CD14-positive monocyte (primary cell): Measurements from ENCODE around the gene TP53I13. TPM values are rescaled to one million over a fixed set of nuclear protein-coding genes. Genes with fewer than 3 reads are reported as not detected.

Experiments
- DNase-seq, 3 donors: peaks; one replicate each; pipeline ENCODE4 v3.0.0-alpha.2; 2011 to 2022
- H2AFZ ChIP-seq: 2 replicates; pipeline ENCODE4 v1.6.0; 2012; ENCODE audit warnings: mild to moderate bottlenecking, low read depth, low read length, inconsistent platforms; ENCODE audit not compliant: insufficient read depth, poor library complexity, severe bottlenecking
- H3K27ac ChIP-seq, 2 donors: 1 replicate in 1 of 2; 2 replicates in 1 of 2; pipeline ENCODE4 v1.5.1; 2012 to 2013; ENCODE audit warnings: low read length in 2 of 2, control low read depth in 1 of 2, inconsistent platforms in 1 of 2, low read depth in 1 of 2, mild to moderate bottlenecking in 1 of 2
- H3K27me3 ChIP-seq, 2 donors: one replicate each; pipeline versions ENCODE4 v1.6.0 to v1.6.1; 2011 to 2013; ENCODE audit warnings: low read length in 2 of 2; ENCODE audit not compliant: control insufficient read depth in 2 of 2, insufficient read depth in 2 of 2
- H3K36me3 ChIP-seq, 2 donors: replicated peaks in 1 of 2; 1 replicate in 1 of 2; 2 replicates in 1 of 2; pipeline versions ENCODE4 v1.5.1 to v1.6.1; 2012 to 2013; ENCODE audit warnings: low read length in 2 of 2, control low read depth in 1 of 2, inconsistent platforms in 1 of 2, mild to moderate bottlenecking in 1 of 2; ENCODE audit not compliant: insufficient read depth in 2 of 2, control insufficient read depth in 1 of 2
- H3K4me1 ChIP-seq, 2 donors: 1 replicate in 1 of 2; 2 replicates in 1 of 2; pipeline versions ENCODE4 v1.5.1 to v1.6.1; 2012 to 2013; ENCODE audit warnings: low read length in 2 of 2, control low read depth in 1 of 2, inconsistent platforms in 1 of 2, mild to moderate bottlenecking in 1 of 2, moderate library complexity in 1 of 2; ENCODE audit not compliant: insufficient read depth in 2 of 2, control insufficient read depth in 1 of 2
- H3K4me2 ChIP-seq: replicated peaks from 2 replicates; pipeline ENCODE3; 2012; ENCODE audit warnings: low read length, moderate library complexity, mild to moderate bottlenecking; ENCODE audit not compliant: poor library complexity, severe bottlenecking; ENCODE audit errors: extremely low read depth
- H3K4me3 ChIP-seq, 3 experiments: fragments of 200-600 bp in 1 of 3; sonication (generic) in 1 of 3; replicated peaks in 1 of 3; 1 replicate in 2 of 3; 2 replicates in 1 of 3; pipeline ENCODE4 v1.5.1; 2011 to 2013; ENCODE audit warnings: low read length in 3 of 3, mild to moderate bottlenecking in 3 of 3, control low read depth in 2 of 3, low read depth in 2 of 3, inconsistent platforms in 1 of 3, moderate library complexity in 1 of 3
- H3K79me2 ChIP-seq: 2 replicates; pipeline ENCODE4 v1.6.0; 2012; ENCODE audit warnings: mild to moderate bottlenecking, control low read depth, inconsistent platforms, low read length, moderate library complexity; ENCODE audit not compliant: insufficient read depth
- H3K9ac ChIP-seq: 2 replicates; pipeline ENCODE4 v1.6.0; 2017; ENCODE audit warnings: low read length, mild to moderate bottlenecking; ENCODE audit not compliant: insufficient read depth, poor library complexity, severe bottlenecking
- H3K9me3 ChIP-seq, 2 donors: replicated peaks in 1 of 2; 1 replicate in 1 of 2; 2 replicates in 1 of 2; pipeline versions ENCODE4 v1.5.1 to v1.6.1; 2012 to 2013; ENCODE audit warnings: low read length in 2 of 2, control low read depth in 1 of 2; ENCODE audit not compliant: control insufficient read depth in 1 of 2, insufficient read depth in 1 of 2
- H4K20me1 ChIP-seq: 2 replicates; pipeline ENCODE4 v1.6.0; 2012; ENCODE audit warnings: mild to moderate bottlenecking, low read length, control low read depth, moderate library complexity; ENCODE audit not compliant: insufficient read depth
- H3K27ac Mint-ChIP-seq, 7 donors: one replicate each; pipeline ENCODE4 v1.8.0; 2020; ENCODE audit warnings: mild to moderate bottlenecking in 7 of 7, mixed read lengths in 7 of 7, moderate library complexity in 6 of 7, inconsistent platforms in 2 of 7
- H3K27me3 Mint-ChIP-seq, 3 donors: one replicate each; pipeline ENCODE4 v1.8.0; 2021 to 2022; ENCODE audit warnings: low read depth in 3 of 3, mild to moderate bottlenecking in 3 of 3, mixed read lengths in 3 of 3, moderate library complexity in 3 of 3, inconsistent platforms in 1 of 3
- H3K36me3 Mint-ChIP-seq, 2 donors: one replicate each; pipeline ENCODE4 v1.8.0; 2020; ENCODE audit warnings: mixed read lengths in 2 of 2, inconsistent platforms in 1 of 2, mild to moderate bottlenecking in 1 of 2
- H3K4me1 Mint-ChIP-seq: one replicate; pipeline ENCODE4 v1.8.0; 2020; ENCODE audit warnings: mild to moderate bottlenecking, mixed read lengths
- H3K4me3 Mint-ChIP-seq, 2 donors: one replicate each; pipeline ENCODE4 v1.8.0; 2020; ENCODE audit warnings: mild to moderate bottlenecking in 2 of 2, mixed read lengths in 2 of 2, moderate library complexity in 1 of 2
- H3K9me3 Mint-ChIP-seq, 7 donors: one replicate each; pipeline ENCODE4 v1.8.0; 2020 to 2022; ENCODE audit warnings: mixed read lengths in 7 of 7, mild to moderate bottlenecking in 6 of 7, moderate library complexity in 6 of 7, inconsistent platforms in 2 of 7
- CTCF ChIP-seq: fragments of 200-600 bp; IDR thresholded peaks from one replicate; pipeline ENCODE4 v1.8.0; 2022; ENCODE audit warnings: antibody characterized with exemption, mild to moderate bottlenecking
- WGBS: methylation state at CpG from one replicate; pipeline ENCODE4 v1.1.5; 2013; ENCODE audit warnings: missing lambda C conversion rate; ENCODE audit not compliant: insufficient coverage; 5-methylcytosine and 5-hydroxymethylcytosine counted together
- intact Hi-C, 2 donors: fragments of 100-400 bp; cut with micrococcal nuclease; formaldehyde crosslinking; loops; one replicate each; pipeline versions ENCODE4 v1.15.0 to v1.15.1; 2023
- polyA plus RNA-seq, 3 donors: library from polyadenylated mRNA; depleted of rRNA in 1 of 3; unstranded in 2 of 3; stranded (reverse) in 1 of 3; fragments of 300-500 nt in 2 of 3; fragments of >200 nt in 1 of 3; fragmentation: Illumina TruSeq in 2 of 3; gene quantifications; 1 replicate in 2 of 3; 2 replicates in 1 of 3; pipeline ENCODE4 v1.2.3, GENCODE V29; 2012 to 2021

Gene TP53I13
- polyA plus RNA-seq, 3 donors = 9.4 to 58.6 (median 14.4) TPM

GRCh38 chr17:29566473-29567303 is 1.8 kb upstream of the TP53I13 start, which contains the start of gene ABHD15:
Gene ABHD15 (minus strand): TSS chr17:29567037. CDS start chr17:29566966, 71 bp downstream.
- TF ChIP-seq CTCF = peak; percentile 5
- H3K27me3 Mint-ChIP-seq = peaks cover 0 to 7% (median 2%) of the 10 kb centered on the region in 3 donors
- DNase-seq = peak in 2 of 3 donors; percentile 48 to 52
- Histone ChIP-seq H3K27me3 (no peaks in the 10 kb centered on the region), H3K9me3 (no peaks in the 10 kb centered on the region), H3K4me1 (peaks cover 46 to 48% of the 10 kb centered on the region in 2 donors), H4K20me1 (peaks cover 10% of the 10 kb centered on the region), H2AFZ (peak within 1 kb of the TSS; percentile 96), H3K79me2 (peaks cover 41% of the 10 kb centered on the region), H3K4me2 (peak within 1 kb of the TSS; percentile 100), H3K9ac (peak within 1 kb of the TSS; percentile 58), H3K4me3 (peak within 1 kb of the TSS; percentile 76 to 97 (median 87)), H3K36me3 (no peaks in the 10 kb centered on the region), H3K27ac (peak within 1 kb of the TSS in 1 of 2 donors; percentile 70)
- H3K4me3 Mint-ChIP-seq = peak within 1 kb of the TSS; percentile 95 to 97
- intact Hi-C loops = loop anchor here (10.0 kb wide), 2 partner anchors 48 to 202 kb away; no protein-coding TSS in a partner anchor
- H3K27ac Mint-ChIP-seq = peak within 1 kb of the TSS in 6 of 7 donors; percentile 28 to 93 (median 72)
- under 1% methylated on average over 90 of the region's 94 CpGs for WGBS
- no peaks in the 10 kb centered on the region for H3K9me3 Mint-ChIP-seq
- H3K36me3 Mint-ChIP-seq = peaks cover 22% of the 10 kb centered on the region in 2 donors
- H3K4me1 Mint-ChIP-seq = peaks cover 54% of the 10 kb centered on the region

GRCh38 chr17:29567304-29567553 is 1.3 kb upstream of the TP53I13 start:
- Histone ChIP-seq H2AFZ (peak overlapping the region; percentile 96), H3K27me3 (no peaks in the 10 kb centered on the region), H3K4me1 (peaks cover 40 to 45% of the 10 kb centered on the region in 2 donors), H3K36me3 (no peaks in the 10 kb centered on the region), H3K4me2 (peak overlapping the region; percentile 100), H3K4me3 (peak overlapping the region; percentile 76 to 97 (median 87)), H3K79me2 (peaks cover 41% of the 10 kb centered on the region), H3K27ac (no peak overlapping the region), H4K20me1 (peaks cover 16% of the 10 kb centered on the region), H3K9me3 (no peaks in the 10 kb centered on the region), H3K9ac (peak overlapping the region; percentile 57)
- no peak for TF ChIP-seq CTCF
- H3K27me3 Mint-ChIP-seq = peaks cover 0 to 7% (median 2%) of the 10 kb centered on the region in 3 donors
- peak overlapping the region; percentile 95 to 97 for H3K4me3 Mint-ChIP-seq
- H3K4me1 Mint-ChIP-seq = peaks cover 48% of the 10 kb centered on the region
- DNase-seq = no peak
- 0% methylated on average over 26 of the region's 27 CpGs for WGBS
- intact Hi-C loops = loop anchor here (10.0 kb wide), 2 partner anchors 48 to 202 kb away; no protein-coding TSS in a partner anchor
- no peaks in the 10 kb centered on the region for H3K9me3 Mint-ChIP-seq
- H3K27ac Mint-ChIP-seq = peak overlapping the region in 2 of 7 donors; percentile 50 to 68
- H3K36me3 Mint-ChIP-seq = peaks cover 19 to 23% of the 10 kb centered on the region in 2 donors
